ENCODE measurements around the gene PPP2R5C. TPM values are rescaled to one million over a fixed set of nuclear protein-coding genes. Genes with fewer than 3 reads are reported as not detected.

The PPP2R5C gene
- total RNA-seq, 1 experiment from 2014 or later: 120 TPM

GRCh38 chr14:101906645-101907044 is 145.1 kb downstream of the PPP2R5C start:
- TF ChIP-seq CTCF (IDR thresholded peaks at IDR 0.05; ENCODE audit: unreplicated experiment): no peak
- no peak overlapping the region for H3K27ac Mint-ChIP-seq (ENCODE audit: unreplicated experiment)
- no TSS peak for BruUV-seq (replicated peaks)
- H3K4me3 Mint-ChIP-seq (ENCODE audit: low read depth, unreplicated experiment): no peak overlapping the region
- CTCF ChIA-PET: no interaction called here
- no peaks in the 10 kb centered on the region for H3K4me1 Mint-ChIP-seq (ENCODE audit: low read depth, unreplicated experiment)
- H3K27me3 Mint-ChIP-seq (ENCODE audit: unreplicated experiment): no peaks in the 10 kb centered on the region
- H3K36me3 Mint-ChIP-seq (ENCODE audit: insufficient read depth, unreplicated experiment): peaks cover 25% of the 10 kb centered on the region
- H3K9me3 Mint-ChIP-seq (ENCODE audit: low read depth, unreplicated experiment): no peaks in the 10 kb centered on the region
- intact Hi-C loops (cut with micrococcal nuclease; ENCODE audit: unreplicated experiment): no loop called here
- no peak for DNase-seq

GRCh38 chr14:101907619-101908018 is 146.1 kb downstream of the PPP2R5C start:
- H3K27me3 Mint-ChIP-seq (ENCODE audit: unreplicated experiment): no peaks in the 10 kb centered on the region
- BruUV-seq (replicated peaks): no TSS peak
- no peak for DNase-seq
- CTCF ChIA-PET: no interaction called here
- peaks cover 18% of the 10 kb centered on the region for H3K36me3 Mint-ChIP-seq (ENCODE audit: insufficient read depth, unreplicated experiment)
- intact Hi-C loops (cut with micrococcal nuclease; ENCODE audit: unreplicated experiment): no loop called here
- H3K4me1 Mint-ChIP-seq (ENCODE audit: low read depth, unreplicated experiment): no peaks in the 10 kb centered on the region
- H3K9me3 Mint-ChIP-seq (ENCODE audit: low read depth, unreplicated experiment): no peaks in the 10 kb centered on the region
- TF ChIP-seq CTCF (IDR thresholded peaks at IDR 0.05; ENCODE audit: unreplicated experiment): no peak
- H3K4me3 Mint-ChIP-seq (ENCODE audit: low read depth, unreplicated experiment): no peak overlapping the region
- no peak overlapping the region for H3K27ac Mint-ChIP-seq (ENCODE audit: unreplicated experiment)

- no peaks in the 10 kb centered on the region for H3K9me3 Mint-ChIP-seq (ENCODE audit: low read depth, unreplicated experiment)
- H3K4me3 Mint-ChIP-seq (ENCODE audit: low read depth, unreplicated experiment): no peak overlapping the region
- no peaks in the 10 kb centered on the region for H3K4me1 Mint-ChIP-seq (ENCODE audit: low read depth, unreplicated experiment)
- DNase-seq: no peak
- H3K27me3 Mint-ChIP-seq (ENCODE audit: unreplicated experiment): no peaks in the 10 kb centered on the region
- peaks cover 19% of the 10 kb centered on the region for H3K36me3 Mint-ChIP-seq (ENCODE audit: insufficient read depth, unreplicated experiment)
- intact Hi-C loops (cut with micrococcal nuclease; ENCODE audit: unreplicated experiment): no loop called here
- BruUV-seq (replicated peaks): no TSS peak
- CTCF ChIA-PET: no interaction called here
- no peak overlapping the region for H3K27ac Mint-ChIP-seq (ENCODE audit: unreplicated experiment)
- TF ChIP-seq CTCF (IDR thresholded peaks at IDR 0.05; ENCODE audit: unreplicated experiment): no peak
Observed at GRCh38 chr14:101908795-101909194, 147.3 kb downstream of the PPP2R5C start.

- Mint-ChIP-seq H3K4me3 (ENCODE audit: low read depth, unreplicated experiment) (no peak overlapping the region), H3K36me3 (ENCODE audit: insufficient read depth, unreplicated experiment) (peaks cover 26% of the 10 kb centered on the region), H3K27me3 (ENCODE audit: unreplicated experiment) (no peaks in the 10 kb centered on the region), H3K9me3 (ENCODE audit: low read depth, unreplicated experiment) (no peaks in the 10 kb centered on the region), H3K4me1 (ENCODE audit: low read depth, unreplicated experiment) (no peaks in the 10 kb centered on the region), H3K27ac (ENCODE audit: unreplicated experiment) (no peak overlapping the region)
- no peak for TF ChIP-seq CTCF (IDR thresholded peaks at IDR 0.05; ENCODE audit: unreplicated experiment)
- BruUV-seq (replicated peaks): no TSS peak
- intact Hi-C loops (cut with micrococcal nuclease; ENCODE audit: unreplicated experiment): no loop called here
- CTCF ChIA-PET: interaction anchor here (0.6 kb wide), 1 partner anchor 40 kb away, joined by 3 read pairs; no protein-coding TSS in a partner anchor
- no peak for DNase-seq
Observed at GRCh38 chr14:101909371-101910096, 148.0 kb downstream of the PPP2R5C start.
